Stimulated activated CD4-positive, alpha-beta T cell treated with anti-CD3 and anti-CD28 coated beads, Interleukin-1b, Interleukin-23, amount 100 ng/mL, for 4 hours (primary cell): ENCODE data around the gene PRTFDC1.

Experiments
- DNase-seq, 2 donors: peaks; one replicate each; pipeline ENCODE4 v3.0.0-alpha.2; 2020; ENCODE audit warnings: low read depth in 2 of 2

The PRTFDC1 gene

DNA sequence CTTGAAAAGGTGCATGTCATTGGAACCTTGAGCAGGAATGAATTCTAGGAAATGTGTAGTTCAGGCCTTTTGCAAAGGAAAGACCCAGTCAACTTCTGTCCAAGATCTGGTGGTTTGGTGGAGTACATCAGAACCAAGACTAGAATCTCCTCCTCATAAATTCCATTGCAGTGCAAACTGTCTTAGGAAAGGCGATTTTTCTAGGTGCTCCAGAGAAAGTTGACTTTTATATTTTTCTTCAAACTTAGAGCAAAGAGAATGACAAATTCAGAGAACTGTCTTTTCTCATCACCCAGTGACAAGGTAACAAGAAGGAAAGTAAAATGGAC is 50.0 kb downstream of the PRTFDC1 start:
- no peak for DNase-seq

DNA sequence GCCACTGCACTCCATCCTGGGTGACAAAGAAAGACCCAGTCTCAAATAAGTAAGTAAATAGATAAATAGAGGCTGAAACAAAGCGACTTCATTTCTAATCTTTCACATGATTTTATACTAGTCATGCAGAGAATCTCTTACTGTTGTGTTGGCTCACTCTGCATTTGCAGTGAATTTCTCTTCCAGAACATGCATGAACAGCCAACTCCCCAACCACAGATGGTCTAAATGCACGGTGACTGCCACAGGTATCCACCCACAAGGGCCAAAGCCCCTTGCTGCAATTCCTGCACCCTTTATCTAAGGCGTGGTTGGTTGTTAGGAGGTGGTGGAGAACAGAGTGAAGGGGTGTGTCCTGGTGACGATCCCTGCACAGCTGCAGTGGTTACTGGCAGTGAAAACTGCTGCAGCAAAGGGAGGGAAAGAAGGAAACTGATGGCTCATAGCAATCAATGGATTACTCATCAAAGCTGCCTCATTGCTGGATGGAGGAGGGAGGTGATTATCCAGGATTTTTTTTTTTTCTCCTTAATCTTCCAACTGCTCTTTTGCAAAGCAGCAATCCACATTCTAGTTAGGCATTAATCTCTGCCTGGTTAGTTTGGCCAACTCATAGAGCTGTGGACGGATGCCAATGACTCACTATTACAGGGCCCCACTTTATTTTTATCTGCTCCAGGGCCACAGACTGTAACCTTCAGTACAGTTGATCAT is 50.6 kb downstream of the PRTFDC1 start:
- no peak for DNase-seq

DNA sequence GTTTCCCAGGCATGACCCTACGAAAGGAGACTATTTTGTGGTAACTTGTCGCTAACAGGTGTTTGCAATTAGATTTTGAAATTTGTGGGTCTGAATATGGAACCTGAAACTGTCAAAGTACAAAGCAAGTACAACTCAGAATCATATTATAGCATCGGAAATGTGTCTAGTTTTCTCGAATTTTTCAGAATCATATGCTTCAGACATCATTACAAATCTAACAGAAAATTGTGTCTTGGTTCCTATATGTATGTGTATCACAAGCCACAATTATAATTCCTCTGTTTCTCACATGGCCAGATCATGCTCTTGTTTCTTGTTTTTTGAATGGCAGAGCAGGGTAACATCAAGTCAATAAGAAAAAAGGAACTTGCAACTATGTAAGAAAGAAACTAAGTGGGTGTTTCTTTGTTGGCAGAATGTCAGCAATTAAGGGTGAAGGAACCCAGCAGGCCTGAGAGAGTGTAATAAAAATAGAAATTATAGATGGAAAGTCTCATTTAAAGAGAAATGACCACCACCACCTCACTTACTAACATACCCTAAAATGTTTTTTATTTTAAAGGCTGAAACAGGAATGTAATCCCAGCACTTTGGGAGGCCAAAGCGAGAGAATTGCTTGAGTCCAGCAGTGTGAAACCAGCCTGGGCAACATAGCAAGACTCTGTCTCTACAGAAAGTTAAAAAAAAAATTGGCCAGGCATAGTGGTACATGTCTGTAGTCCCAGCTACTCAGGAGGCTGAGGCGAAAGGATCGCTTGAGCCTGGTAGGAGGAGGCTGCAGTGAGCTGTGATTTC is 51.3 kb downstream of the PRTFDC1 start:
- no peak for DNase-seq

DNA sequence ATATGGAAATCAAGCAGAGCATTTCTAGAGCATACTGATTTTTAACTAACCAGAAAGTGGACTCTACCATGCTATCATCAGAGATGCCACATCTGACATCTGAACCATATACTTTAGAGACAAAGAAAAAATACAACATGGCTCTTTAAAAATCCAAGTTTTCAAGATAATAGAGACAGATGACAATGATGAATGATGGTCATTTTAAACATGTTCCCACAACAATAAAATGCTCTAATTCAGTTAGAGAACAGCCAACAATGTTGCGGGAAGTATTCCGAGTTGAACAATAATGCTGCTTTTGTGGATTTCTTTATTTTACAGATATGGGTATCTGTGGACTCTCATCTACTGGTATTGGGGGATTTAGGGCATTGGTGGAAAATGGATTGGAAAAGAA is 52.8 kb downstream of the PRTFDC1 start:
- DNase-seq, result no peak

DNA sequence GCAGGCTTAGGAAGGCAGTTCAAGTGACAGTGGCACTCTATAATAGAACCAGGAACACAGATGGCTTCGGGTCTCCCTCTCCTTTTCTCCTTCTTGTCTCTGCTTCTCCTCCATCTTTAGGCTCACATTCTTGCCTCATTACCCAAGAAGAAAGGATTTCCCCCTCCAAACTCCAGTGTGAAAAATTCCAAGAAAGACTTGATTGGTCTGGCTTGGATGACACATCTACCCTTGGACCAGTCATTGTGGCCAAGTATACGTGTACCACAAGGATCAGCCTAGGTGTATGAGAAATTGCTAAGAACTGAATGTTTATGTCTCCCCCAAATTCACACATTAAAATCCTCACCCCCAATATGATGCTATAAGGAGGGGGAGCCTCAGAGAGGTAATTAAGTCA is 53.9 kb downstream of the PRTFDC1 start:
- DNase-seq, result no peak

DNA sequence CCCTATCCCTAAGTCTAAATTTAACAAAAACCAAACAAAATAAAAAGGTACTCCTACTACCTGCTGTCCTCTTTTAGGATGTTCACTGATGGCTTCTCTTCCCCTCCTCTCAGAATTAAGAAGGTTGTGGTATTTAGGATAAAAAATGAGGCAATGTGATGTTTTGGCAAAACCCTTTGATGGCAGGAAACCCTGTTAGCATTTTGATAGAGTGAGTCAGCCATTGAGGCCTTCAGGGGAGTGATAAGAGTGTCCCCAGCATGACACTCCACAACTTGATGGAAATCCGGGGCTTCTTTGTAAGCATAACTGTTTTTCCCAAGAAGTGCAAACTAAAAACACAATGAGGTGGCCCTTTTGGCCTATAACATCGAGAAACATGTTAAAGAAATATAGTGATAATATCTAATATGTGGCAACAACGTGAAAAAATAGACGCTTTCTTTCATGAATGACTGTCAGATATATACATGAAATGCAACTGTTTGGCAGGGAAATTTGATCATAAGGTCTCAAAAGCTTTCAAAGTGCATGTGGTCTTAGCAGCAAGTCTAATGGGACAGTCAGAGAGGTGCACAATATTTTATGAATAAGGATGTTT is 55.0 kb downstream of the PRTFDC1 start:
- DNase-seq, result no peak

DNA sequence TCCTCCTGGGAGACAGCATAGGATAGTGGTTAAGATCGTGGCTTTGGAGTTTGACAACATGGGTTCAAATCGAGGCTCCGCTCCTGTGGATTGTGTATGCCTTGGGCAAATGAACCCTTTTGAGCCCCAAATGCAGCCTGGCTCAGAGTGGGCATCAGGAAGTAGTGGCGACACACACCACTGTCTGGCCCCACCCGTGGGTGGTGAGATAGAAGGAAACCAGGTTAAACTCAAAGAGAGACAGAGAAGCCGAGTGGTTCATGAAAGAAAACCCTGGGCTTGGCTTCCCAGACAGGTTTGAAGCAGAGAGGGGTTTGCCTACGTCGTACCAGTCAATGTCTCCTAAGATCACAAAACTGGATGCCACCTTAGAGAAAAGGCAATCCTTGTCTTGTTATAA is 57.7 kb downstream of the PRTFDC1 start:
- no peak for DNase-seq

DNA sequence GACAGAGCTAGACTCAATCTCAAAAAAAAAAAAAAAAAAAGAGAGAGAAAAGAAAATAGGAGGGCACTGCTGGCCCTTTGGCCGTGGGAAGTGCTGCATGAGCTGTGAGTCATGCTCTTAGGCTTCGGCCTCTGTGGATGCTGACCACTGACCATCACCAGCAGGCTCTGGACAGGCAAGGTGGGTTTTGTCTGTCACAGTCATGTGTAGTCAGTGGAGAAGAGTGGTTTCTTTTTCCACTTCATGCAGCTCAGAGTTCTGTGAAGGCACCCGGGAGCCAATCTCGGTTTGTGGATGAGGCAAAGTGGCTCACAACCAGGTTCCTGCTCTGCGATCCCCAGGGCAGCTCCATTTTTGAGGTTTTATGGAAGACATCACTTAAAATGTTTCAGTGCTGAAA is 58.1 kb downstream of the PRTFDC1 start:
- no peak for DNase-seq

DNA sequence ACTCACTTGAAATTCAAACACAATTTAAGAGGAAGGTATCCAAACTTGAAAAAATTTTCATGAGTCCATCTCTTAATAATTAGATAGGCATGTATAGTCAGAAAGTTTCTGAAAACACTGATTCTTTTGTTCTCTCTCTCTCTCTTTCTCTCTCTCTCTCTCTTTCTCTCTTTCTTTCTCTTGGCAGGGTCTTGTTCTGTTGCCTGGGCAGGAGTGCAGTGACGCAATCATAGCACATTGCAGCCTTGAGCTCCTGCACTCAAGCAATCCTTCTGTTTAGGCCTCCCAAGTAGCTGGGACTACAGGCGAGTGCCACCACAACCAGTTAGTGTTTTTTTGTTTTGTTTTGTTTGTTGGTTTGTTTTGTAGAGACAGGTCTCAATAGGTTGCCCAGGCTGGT is 59.3 kb downstream of the PRTFDC1 start:
- no peak for DNase-seq

DNA sequence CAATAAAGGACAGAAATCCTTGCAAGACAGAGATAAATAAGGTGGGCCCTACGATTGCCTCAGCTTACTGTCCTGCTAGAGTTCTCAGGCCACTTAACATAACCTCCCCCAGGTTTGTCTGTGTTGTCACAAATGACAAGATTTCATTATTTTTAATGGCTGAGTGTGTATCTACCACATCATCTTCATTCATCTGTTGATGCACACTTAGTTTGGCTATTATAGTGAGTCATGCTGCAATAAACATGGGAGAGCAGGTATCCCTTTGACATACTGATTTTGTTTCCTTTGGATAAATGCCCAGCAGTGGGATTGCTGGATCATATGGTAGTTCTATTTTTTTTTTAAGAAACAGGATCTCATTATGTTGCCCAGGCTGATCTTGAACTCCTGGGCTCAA is 60.6 kb downstream of the PRTFDC1 start:
- DNase-seq, result no peak

DNA sequence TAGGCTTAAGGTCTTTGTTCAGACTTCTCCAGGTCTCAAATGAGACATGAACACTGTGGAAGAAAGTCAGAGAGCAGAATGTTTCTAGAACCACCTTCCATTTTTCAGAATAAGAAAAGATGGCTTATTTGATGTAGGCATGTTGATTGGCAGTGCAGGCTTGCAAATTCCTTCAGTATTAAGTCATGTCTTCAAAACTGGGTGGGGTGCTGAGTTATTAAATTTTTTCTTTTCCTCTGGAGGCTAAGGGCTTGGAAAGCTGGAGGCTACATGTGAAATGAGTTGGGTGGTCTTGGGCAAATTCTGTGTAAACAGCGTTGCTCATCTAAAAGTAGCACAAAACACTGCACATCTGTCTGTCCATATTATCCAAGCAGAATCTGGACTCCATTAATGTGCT is 62.8 kb downstream of the PRTFDC1 start:
- no peak for DNase-seq

DNA sequence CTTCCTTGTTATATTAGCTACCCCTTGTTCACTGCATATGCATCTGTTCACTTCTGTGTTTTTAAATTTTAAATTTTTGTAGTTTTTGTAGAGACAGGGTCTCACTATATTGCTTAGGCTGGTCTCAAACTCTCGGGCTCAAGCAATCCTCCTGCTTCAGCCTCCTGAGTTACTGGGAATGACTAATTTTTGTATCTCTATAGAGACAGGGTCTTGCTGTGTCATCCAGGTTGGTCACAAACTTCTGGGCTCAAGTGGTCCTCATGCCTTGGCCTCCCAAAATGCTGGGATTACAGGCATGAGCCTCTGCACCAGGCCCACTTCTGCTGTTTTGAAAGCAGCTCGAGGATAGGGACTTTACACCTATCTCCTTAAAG is 64.6 kb downstream of the PRTFDC1 start:
- no peak for DNase-seq

DNA sequence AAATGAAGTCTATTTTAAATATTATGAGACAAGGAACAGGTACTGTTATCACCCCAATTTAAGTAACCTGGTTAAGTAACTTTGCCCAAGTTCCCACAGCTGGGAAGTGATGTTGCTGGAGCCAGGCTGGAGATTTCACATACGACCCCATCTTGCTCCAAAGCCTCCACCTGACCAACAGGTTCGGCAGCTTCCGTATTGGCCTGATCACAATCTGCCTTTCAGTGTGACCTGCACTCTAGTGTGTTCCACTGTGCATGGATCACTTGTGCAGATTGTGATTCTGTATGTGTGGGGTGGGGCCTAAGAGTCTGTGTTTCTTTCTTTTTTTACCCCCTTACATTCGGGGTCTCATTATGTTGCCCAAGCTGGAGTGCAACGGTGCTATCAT is 66.1 kb downstream of the PRTFDC1 start:
- no peak for DNase-seq

DNA sequence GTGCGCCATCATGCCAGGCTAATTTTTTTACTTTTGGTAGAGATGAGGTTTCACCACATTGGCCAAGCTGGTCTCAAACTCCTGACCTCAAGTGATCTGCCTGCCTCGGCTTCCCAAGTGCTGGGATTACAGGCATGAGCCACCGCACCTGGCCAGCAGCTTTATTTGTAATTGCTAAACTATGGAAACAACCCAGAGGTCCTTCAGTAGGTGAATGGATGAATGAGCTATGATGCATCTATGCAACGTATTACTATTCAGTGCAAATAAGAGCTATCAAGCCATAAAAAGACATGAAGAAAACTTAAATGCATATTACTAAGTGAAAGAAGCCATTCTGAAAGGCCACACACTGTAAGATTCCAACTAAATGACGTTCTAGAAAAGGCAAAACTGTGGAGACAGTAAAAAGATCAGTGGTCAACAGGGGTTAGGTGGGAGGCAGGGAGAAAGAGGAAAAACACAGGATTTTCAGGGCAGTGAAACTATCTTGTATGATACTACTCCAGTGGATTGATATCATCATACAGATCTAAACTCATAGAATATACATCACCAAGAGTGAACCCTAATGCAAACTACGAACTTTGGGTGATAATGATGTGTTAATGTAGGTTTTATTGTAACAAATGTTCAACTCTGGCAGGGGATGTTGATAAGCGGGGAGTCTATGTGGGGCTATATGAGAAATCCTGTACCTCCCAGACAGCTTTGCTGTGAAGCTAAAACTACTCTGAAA is 66.7 kb downstream of the PRTFDC1 start:
- no peak for DNase-seq

DNA sequence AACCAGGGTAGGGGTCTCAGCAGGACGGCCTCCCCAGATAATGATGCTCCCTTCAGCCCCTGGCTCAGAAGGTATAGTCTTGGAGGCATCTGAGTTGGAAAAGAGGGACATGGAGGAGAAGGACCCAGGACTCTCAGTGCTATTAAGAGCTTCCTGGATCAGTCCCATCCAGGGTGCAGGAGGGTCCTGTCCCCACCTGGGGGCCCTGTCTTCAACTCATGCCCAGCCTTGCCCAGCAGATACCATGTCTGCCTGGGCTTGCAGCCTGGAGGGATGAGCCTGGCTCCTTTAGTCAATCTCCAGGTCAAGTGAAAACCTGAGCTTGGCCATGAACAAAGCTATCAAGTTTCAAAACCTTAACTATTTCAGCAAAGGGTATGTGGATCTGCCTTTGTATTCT is 67.6 kb downstream of the PRTFDC1 start:
- no peak for DNase-seq

DNA sequence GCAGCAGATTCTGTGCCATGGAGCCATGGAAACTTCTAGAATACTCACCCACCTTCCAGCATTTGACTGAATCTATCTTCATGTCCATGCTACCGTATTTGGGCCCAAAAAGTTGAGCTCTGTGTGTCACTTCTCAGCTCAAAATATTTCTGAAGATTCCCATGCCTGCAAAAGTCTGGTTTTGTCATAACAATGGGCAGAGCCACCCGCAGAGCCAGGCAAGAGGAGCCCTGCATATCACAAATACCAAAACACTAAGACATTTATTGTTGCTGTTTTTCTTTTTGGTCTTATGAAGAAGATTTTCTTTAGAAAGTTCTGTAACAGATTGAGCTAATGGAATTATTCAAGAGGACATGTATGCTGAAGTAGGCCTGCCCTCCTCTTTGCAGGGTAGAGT is 68.1 kb downstream of the PRTFDC1 start:
- no peak for DNase-seq

DNA sequence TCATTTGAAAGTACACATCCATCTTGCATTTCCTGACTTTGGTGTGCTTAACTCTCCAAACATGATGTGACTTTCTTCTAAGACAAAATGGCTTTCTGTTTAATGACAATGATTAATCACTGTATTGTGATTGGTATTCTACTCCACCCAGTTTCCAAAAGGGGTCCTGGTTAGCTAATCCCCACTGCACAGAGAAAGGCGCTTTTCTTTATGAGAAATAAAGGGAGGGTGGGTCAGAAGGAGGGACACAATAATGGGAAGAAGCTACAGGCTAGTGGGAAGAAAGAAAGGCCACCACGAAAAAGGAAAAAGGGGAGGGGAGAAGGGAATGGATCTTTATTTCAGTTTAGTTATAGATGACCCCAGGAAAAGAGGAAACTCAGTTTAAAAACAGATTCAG is 69.2 kb downstream of the PRTFDC1 start:
- DNase-seq, result no peak

DNA sequence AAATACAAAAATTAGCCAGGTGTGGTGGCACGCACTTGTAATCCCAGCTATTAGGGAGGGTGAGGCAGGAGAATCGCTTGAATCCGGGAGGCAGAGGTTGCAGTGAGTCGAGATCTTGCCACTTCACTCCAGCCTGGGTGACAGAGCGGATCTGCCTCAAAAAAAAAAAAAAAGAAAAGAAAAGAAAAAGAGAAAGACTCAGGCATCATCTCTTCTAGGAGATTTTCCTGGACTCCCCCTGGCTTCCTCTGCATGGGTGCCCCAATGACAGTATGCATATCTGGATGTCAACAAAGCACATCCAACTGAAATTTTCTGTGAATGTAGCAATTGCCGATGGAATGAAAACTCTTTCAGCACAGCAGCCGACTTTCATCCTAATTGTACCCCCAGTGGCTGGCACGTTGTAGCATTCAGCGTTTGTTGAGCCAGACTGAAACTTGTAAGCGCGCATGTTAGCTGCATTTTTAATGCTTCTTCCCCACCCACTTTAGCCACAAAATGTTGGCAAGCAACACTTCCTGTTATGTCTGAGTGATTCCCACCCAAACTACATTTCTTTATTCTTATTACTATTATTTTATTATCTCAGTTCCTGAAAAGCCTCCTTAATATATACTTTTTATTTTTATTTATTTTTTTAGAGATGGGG is 70.2 kb downstream of the PRTFDC1 start:
- peak in 1 of 2 donors; percentile 18 for DNase-seq

DNA sequence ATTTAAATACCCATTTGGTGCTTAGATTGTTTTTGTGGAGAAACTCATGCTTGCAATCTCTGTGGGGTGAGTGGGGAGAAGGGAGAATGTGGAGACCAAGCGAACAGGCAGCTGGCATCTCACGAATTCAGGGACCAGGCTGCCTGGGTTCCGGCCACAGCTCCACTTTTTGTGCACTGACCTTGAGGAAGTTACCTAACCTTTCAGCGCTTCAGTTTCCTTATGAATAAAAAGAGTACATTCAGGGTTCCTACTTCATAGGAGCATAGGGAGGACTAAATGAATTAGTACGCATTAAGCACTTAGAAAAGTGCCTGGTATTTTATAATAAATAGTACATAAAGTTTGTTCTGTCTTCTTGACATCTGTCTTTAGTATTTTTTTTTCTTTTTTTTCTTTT is 72.5 kb downstream of the PRTFDC1 start:
- DNase-seq, result no peak

DNA sequence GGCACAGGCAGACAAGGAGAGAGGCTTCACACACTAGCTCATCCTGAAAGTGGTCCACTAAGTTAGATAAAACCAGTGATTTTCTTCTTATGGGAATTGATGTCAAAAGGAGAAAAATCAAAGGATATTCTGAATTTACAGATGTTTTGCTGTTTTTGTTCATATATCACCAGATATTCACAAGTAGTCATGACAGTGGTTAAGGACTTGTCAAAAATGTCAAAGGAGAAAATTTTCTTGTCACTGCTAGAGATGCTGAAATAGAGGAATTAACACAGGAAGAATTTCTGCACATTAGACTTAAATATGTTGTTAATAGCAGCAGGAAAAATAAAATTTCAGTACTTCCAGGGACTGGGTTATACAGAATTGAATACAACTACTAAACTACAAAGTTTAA is 78.3 kb downstream of the PRTFDC1 start:
- DNase-seq, result no peak

DNA sequence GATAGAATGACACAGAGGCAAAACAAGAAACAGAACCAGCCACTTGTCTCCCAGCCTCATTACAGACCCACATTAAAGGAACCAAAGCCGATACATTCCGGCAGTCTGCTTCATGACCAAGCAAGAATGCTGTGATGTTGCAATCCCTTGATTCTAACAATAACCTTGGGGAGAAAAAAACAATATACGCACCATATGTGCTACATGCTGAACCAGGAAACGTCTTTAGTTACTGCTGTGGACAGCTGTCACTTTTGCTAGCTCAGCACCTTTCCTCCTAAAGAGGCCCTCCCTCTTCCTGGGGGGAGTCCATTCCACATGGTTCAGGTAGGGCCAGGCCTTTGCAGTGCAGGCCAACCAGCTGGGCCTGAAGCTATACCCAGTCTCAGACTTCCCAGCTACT is 79.1 kb downstream of the PRTFDC1 start:
- no peak for DNase-seq

DNA sequence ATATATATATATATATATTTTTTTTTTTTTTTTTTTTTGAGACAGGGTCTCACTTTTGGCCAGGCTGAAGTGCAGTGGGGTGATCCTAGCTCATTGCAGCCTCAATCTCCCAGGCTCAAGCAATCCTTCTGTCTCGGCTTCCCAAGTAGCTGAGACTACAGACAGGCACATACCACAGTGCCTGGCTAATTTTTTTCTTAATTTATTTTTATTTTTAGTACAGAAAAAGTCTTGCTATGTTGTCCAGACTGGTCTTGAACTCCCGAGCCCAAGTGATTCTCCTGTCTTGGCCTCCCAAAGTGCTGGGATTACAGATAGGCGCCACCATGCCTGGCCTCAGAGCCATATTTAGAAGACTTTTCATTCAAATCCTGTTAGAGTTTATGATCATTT is 79.6 kb downstream of the PRTFDC1 start:
- DNase-seq, result no peak
